Motor neuron (in vitro differentiated cells): ENCODE data around the gene TMEM179B. TPM values are rescaled to one million over a fixed set of nuclear protein-coding genes. Genes with fewer than 3 reads are reported as not detected.
"Not testable (repeated sequence)": the region's sequence is repeated elsewhere in the genome, so short reads cannot be mapped to it uniquely, and the experiment has no call there.

Source experiments
- ATAC-seq, 8 experiments: fragments of 200-7000 bp; cut with Tn5 transposase; replicated peaks in 6 of 8; 2 replicates each; pipeline ENCODE4 v1.8.0; 2021; ENCODE audit warnings: mild to moderate bottlenecking in 8 of 8, moderate library complexity in 8 of 8
- H3K27ac ChIP-seq, 2 donors: fragments of 250-450 bp; sonication (Bioruptor Pico); 2 replicates each; pipeline ENCODE4 v1.9.0; 2021; ENCODE audit warnings: antibody characterized with exemption in 2 of 2, mild to moderate bottlenecking in 2 of 2, moderate library complexity in 1 of 2
- H3K4me1 ChIP-seq, 2 donors: fragments of 250-450 bp; sonication (Bioruptor Pico); replicated peaks in 1 of 2; 2 replicates each; pipeline ENCODE4 v1.6.1; 2021; ENCODE audit warnings: antibody characterized with exemption in 2 of 2, mild to moderate bottlenecking in 2 of 2, moderate library complexity in 1 of 2
- H3K4me3 ChIP-seq, 5 donors: fragments of 250-450 bp; sonication (Bioruptor Pico); 2 replicates each; pipeline ENCODE4 v1.9.0; 2021; ENCODE audit warnings: antibody characterized with exemption in 5 of 5, mild to moderate bottlenecking in 5 of 5, moderate library complexity in 4 of 5
- WGBS, 10 experiments: fragments of 450-650 bp; shearing (Covaris generic); methylation state at CpG; one replicate each; pipeline ENCODE4 v1.0.0; 2022; 5-methylcytosine and 5-hydroxymethylcytosine counted together
- in situ Hi-C, 9 experiments: fragments of 400-800 bp; cut with MboI; loops; one replicate each; pipeline ENCODE4 v1.15.0; 2021; ENCODE audit warnings: low sequenced_read_pairs in 9 of 9, low pct_unique_long_range_greater_than_20kb in 2 of 9; ENCODE audit not compliant: unreplicated experiment in 9 of 9
- total RNA-seq, 8 experiments: library from RNA; unstranded; fragments of 300-600 nt; gene quantifications; 2 replicates each; pipeline versions ENCODE4 v1.2.3 to v1.2.4, GENCODE V29; 2022

The TMEM179B gene
- total RNA-seq, 8 experiments from 2014 or later = 17.6 to 125 (median 42.2) TPM

GRCh38 chr11:62828130-62828529, 40.9 kb downstream of the TMEM179B start:
- not testable (repeated sequence) for H3K27ac ChIP-seq, ATAC-seq, H3K4me3 ChIP-seq
- in situ Hi-C loops = loop anchor here in 1 of 9 experiments (25.0 kb wide), 1 partner anchor 441 kb away; no protein-coding TSS in a partner anchor
- peaks cover 5 to 14% of the 10 kb centered on the region in 2 donors for H3K4me1 ChIP-seq
- WGBS, 10 experiments = 78 to 100% (median 96%) methylated on average over 1 to 8 of the region's 8 CpGs; no CpG with 5 or more reads in 3 of the 10 experiments

- peak in 4 of 8 experiments; percentile 5 to 22 (median 15) for ATAC-seq
- in situ Hi-C loops = loop anchor here in 1 of 9 experiments (25.0 kb wide), 1 partner anchor 444 kb away; no protein-coding TSS in a partner anchor
- Histone ChIP-seq H3K27ac (peak overlapping the region; percentile 98 to 99), H3K4me1 (peaks cover 6 to 20% of the 10 kb centered on the region in 2 donors), H3K4me3 (peak overlapping the region; percentile 74 to 96 (median 84))
- WGBS, 10 experiments = 0 to 10% (median 0%) methylated on average over 1 to 17 of the region's 33 CpGs; no CpG with 5 or more reads in 3 of the 10 experiments
Measured at GRCh38 chr11:62830904-62831519, 43.8 kb downstream of the TMEM179B start.

- peak; percentile 75 to 91 (median 88) for ATAC-seq
- peak within 1 kb of the TSS; percentile 74 to 96 (median 84) for H3K4me3 ChIP-seq
- H3K27ac ChIP-seq = peak within 1 kb of the TSS; percentile 98 to 99
- WGBS, 10 experiments = 0% methylated on average over 1 to 5 of the region's 65 CpGs; no CpG with 5 or more reads in 5 of the 10 experiments
- in situ Hi-C loops = loop anchor here in 1 of 9 experiments (25.0 kb wide), 1 partner anchor 444 kb away; no protein-coding TSS in a partner anchor
- peaks cover 6 to 20% of the 10 kb centered on the region in 2 donors for H3K4me1 ChIP-seq
Measured at GRCh38 chr11:62831520-62832335, 44.5 kb downstream of the TMEM179B start, which contains the start of gene STX5. Gene STX5, minus strand, starts transcription at chr11:62832051. Its CDS starts 808 bp downstream, at chr11:62831243.

GRCh38 chr11:62832336-62833234, 45.4 kb downstream of the TMEM179B start, which contains the start of gene TEX54:
Gene TEX54, minus strand, starts transcription at chr11:62832841.
- ATAC-seq = peak; percentile 1 to 13 (median 4)
- 0 to 100% (median 40%) methylated on average over 1 to 19 of the region's 40 CpGs; no CpG with 5 or more reads in 2 of the 10 experiments for WGBS, 10 experiments
- in situ Hi-C loops = loop anchor here in 1 of 9 experiments (25.0 kb wide), 1 partner anchor 445 kb away; no protein-coding TSS in a partner anchor
- Histone ChIP-seq H3K4me1 (peaks cover 6 to 20% of the 10 kb centered on the region in 2 donors), H3K27ac (peak within 1 kb of the TSS; percentile 98 to 99), H3K4me3 (peak within 1 kb of the TSS; percentile 74 to 96 (median 84))

GRCh38 chr11:62835336-62835735, 48.1 kb downstream of the TMEM179B start:
- 82 to 100% (median 86%) methylated on average over 1 to 7 of the region's 8 CpGs; no CpG with 5 or more reads in 5 of the 10 experiments for WGBS, 10 experiments
- in situ Hi-C loops = loop anchor here in 1 of 9 experiments (25.0 kb wide), 1 partner anchor 448 kb away; no protein-coding TSS in a partner anchor
- ATAC-seq = no peak
- Histone ChIP-seq H3K27ac (no peak overlapping the region), H3K4me3 (no peak overlapping the region), H3K4me1 (peaks cover 10 to 19% of the 10 kb centered on the region in 2 donors)

- ATAC-seq = peak; percentile 27 to 40 (median 34)
- 0 to 2% (median 0%) methylated on average over 5 to 27 of the region's 62 CpGs for WGBS, 10 experiments
- in situ Hi-C loops = loop anchor here in 1 of 9 experiments (25.0 kb wide), 1 partner anchor 452 kb away; no protein-coding TSS in a partner anchor
- H3K4me3 ChIP-seq = peak within 1 kb of the TSS; percentile 60 to 98 (median 85)
- H3K4me1 ChIP-seq = peaks cover 13 to 19% of the 10 kb centered on the region in 2 donors
- peak within 1 kb of the TSS; percentile 85 to 98 for H3K27ac ChIP-seq
Measured at GRCh38 chr11:62839050-62839945, 52.1 kb downstream of the TMEM179B start, which contains the start of gene WDR74. Gene WDR74, minus strand, starts transcription at chr11:62839590. Its CDS starts 20 bp downstream, at chr11:62839570.

Other genes with a start within 250 kb of the TMEM179B start
- gene AHNAK, start 240.6 kb upstream of the TMEM179B start, total RNA-seq = 10 to 100 TPM in 4 of 8 experiments, 1 to 10 TPM in 4; 1.2 to 93.7 (median 13.5) TPM
- 1,000 to 10,000 TPM; 1,525 to 3,247 (median 2,152) TPM for gene EEF1G, start 213.5 kb upstream of the TMEM179B start, total RNA-seq
- gene TUT1, start 195.9 kb upstream of the TMEM179B start, total RNA-seq = 10 to 100 TPM; 11.5 to 24.4 (median 17.3) TPM
- 100 to 1,000 TPM in 3 of 8 experiments, 10 to 100 TPM in 5; 49.1 to 146 (median 83.3) TPM for gene MTA2, start 185.5 kb upstream of the TMEM179B start, total RNA-seq
- 10 to 100 TPM in 4 of 8 experiments, 1 to 10 TPM in 4; 1.4 to 56.9 (median 10.0) TPM for gene EML3, start 174.6 kb upstream of the TMEM179B start, total RNA-seq
- 10 to 100 TPM in 1 of 8 experiments, 1 to 10 TPM in 6, under 1 TPM in 1; 0.49 to 14.5 (median 4.8) TPM for gene ROM1, start 174.1 kb upstream of the TMEM179B start, total RNA-seq
- 10 to 100 TPM; 28.6 to 56.5 (median 37.0) TPM for gene B3GAT3, start 165.4 kb upstream of the TMEM179B start, total RNA-seq
- gene GANAB, start 140.8 kb upstream of the TMEM179B start, total RNA-seq = 100 to 1,000 TPM in 7 of 8 experiments, 10 to 100 TPM in 1; 97.8 to 296 (median 172) TPM
- 10 to 100 TPM; 10.8 to 24.8 (median 17.9) TPM for gene INTS5, start 134.1 kb upstream of the TMEM179B start, total RNA-seq
- gene C11orf98, start 122.2 kb upstream of the TMEM179B start, total RNA-seq = 100 to 1,000 TPM in 4 of 8 experiments, 10 to 100 TPM in 4; 51.9 to 159 (median 95.0) TPM
- 10 to 100 TPM; 25.7 to 90.2 (median 37.9) TPM for gene CSKMT, start 122.1 kb upstream of the TMEM179B start, total RNA-seq
- 10 to 100 TPM in 5 of 8 experiments, 1 to 10 TPM in 3; 7.9 to 17.7 (median 10.3) TPM for gene UQCC3, start 115.7 kb upstream of the TMEM179B start, total RNA-seq
- gene LBHD1, start 115.1 kb upstream of the TMEM179B start, total RNA-seq = 10 to 100 TPM in 3 of 8 experiments, 1 to 10 TPM in 5; 2.8 to 32.4 (median 4.6) TPM
- gene UBXN1, start 108.3 kb upstream of the TMEM179B start, total RNA-seq = 100 to 1,000 TPM in 7 of 8 experiments, 10 to 100 TPM in 1; 95.5 to 132 (median 123) TPM
- 1 to 10 TPM in 2 of 8 experiments, under 1 TPM in 6; 0.33 to 9.3 (median 0.49) TPM for gene LRRN4CL, start 97.9 kb upstream of the TMEM179B start, total RNA-seq
- 100 to 1,000 TPM in 6 of 8 experiments, 10 to 100 TPM in 2; 55.0 to 446 (median 341) TPM for gene BSCL2, start 80.0 kb upstream of the TMEM179B start, total RNA-seq
- 100 to 1,000 TPM in 5 of 8 experiments, under 1 TPM in 3; 0.61 to 171 (median 111) TPM for gene GNG3, start 79.7 kb upstream of the TMEM179B start, total RNA-seq
- gene HNRNPUL2, start 59.9 kb upstream of the TMEM179B start, total RNA-seq = 10 to 100 TPM; 13.4 to 55.2 (median 27.8) TPM
- 10 to 100 TPM; 41.6 to 67.2 (median 48.7) TPM for gene TTC9C, start 58.9 kb upstream of the TMEM179B start, total RNA-seq
- gene ZBTB3, start 33.2 kb upstream of the TMEM179B start, total RNA-seq = 10 to 100 TPM in 3 of 8 experiments, 1 to 10 TPM in 5; 7.4 to 12.8 (median 9.5) TPM
- gene POLR2G, start 25.8 kb upstream of the TMEM179B start, total RNA-seq = 100 to 1,000 TPM in 6 of 8 experiments, 10 to 100 TPM in 2; 83.4 to 178 (median 115) TPM
- gene TAF6L, start 16.0 kb upstream of the TMEM179B start, total RNA-seq = 10 to 100 TPM in 5 of 8 experiments, 1 to 10 TPM in 3; 8.7 to 40.6 (median 13.9) TPM
- 10 to 100 TPM; 13.6 to 31.3 (median 25.3) TPM for gene TMEM223, start 4.6 kb downstream of the TMEM179B start, total RNA-seq
- gene NXF1, start 18.0 kb downstream of the TMEM179B start, total RNA-seq = 10 to 100 TPM; 22.4 to 86.6 (median 45.4) TPM
- 10 to 100 TPM; 26.2 to 54.3 (median 33.9) TPM for gene STX5, start 44.6 kb downstream of the TMEM179B start, total RNA-seq
- gene TEX54, start 45.4 kb downstream of the TMEM179B start, total RNA-seq = 1 to 10 TPM in 6 of 8 experiments, not detected in 2; 1.3 to 5.7 (median 2.1) TPM
- gene WDR74, start 52.2 kb downstream of the TMEM179B start, total RNA-seq = 100 to 1,000 TPM in 1 of 8 experiments, 10 to 100 TPM in 7; 41.4 to 110 (median 81.7) TPM
- gene SLC3A2, start 93.5 kb downstream of the TMEM179B start, total RNA-seq = 100 to 1,000 TPM in 7 of 8 experiments, 10 to 100 TPM in 1; 97.8 to 428 (median 211) TPM
- under 1 TPM in 6 of 8 experiments, not detected in 2; 0.04 to 0.81 (median 0.19) TPM for gene CHRM1, start 134.0 kb downstream of the TMEM179B start, total RNA-seq
- gene SLC22A6, start 197.6 kb downstream of the TMEM179B start, total RNA-seq = 1 to 10 TPM in 1 of 8 experiments, under 1 TPM in 2, not detected in 5; 0.17 to 3.9 (median 0.38) TPM
- gene SLC22A8, start 228.4 kb downstream of the TMEM179B start, total RNA-seq = 1 to 10 TPM in 1 of 8 experiments, under 1 TPM in 6, not detected in 1; under 0.01 to 1.3 (median 0.23) TPM